H9 (cell line): Measurements from ENCODE around the gene SENP7. TPM values are rescaled to one million over a fixed set of nuclear protein-coding genes. Genes with fewer than 3 reads are reported as not detected.
"Not testable (repeated sequence)": the region's sequence is repeated elsewhere in the genome, so short reads cannot be mapped to it uniquely, and the experiment has no call there.

Experiments used
- DNase-seq: peaks from one replicate; pipeline ENCODE4 v3.0.0-alpha.2; 2017
- H2AFZ ChIP-seq: one replicate; pipeline ENCODE4 v1.6.1; 2013; ENCODE audit warnings: mild to moderate bottlenecking, low read length, control low read depth, moderate library complexity
- H2AK5ac ChIP-seq: 2 replicates; pipeline ENCODE4 v1.6.1; 2013; ENCODE audit warnings: low read length, control low read depth, mixed read lengths; ENCODE audit not compliant: insufficient read length
- H2BK120ac ChIP-seq: one replicate; pipeline ENCODE4 v1.6.1; 2013; ENCODE audit warnings: low read depth, mild to moderate bottlenecking, low read length, control low read depth, inconsistent platforms; ENCODE audit not compliant: poor library complexity, severe bottlenecking
- H2BK12ac ChIP-seq: 2 replicates; pipeline ENCODE4 v1.6.1; 2013; ENCODE audit warnings: low read length, control low read depth, mixed read lengths, low read depth; ENCODE audit not compliant: insufficient read length
- H2BK15ac ChIP-seq: 2 replicates; pipeline ENCODE4 v1.6.1; 2013; ENCODE audit warnings: low read depth, low read length, control low read depth
- H2BK20ac ChIP-seq: one replicate; pipeline ENCODE4 v1.6.1; 2013; ENCODE audit warnings: low read depth, mild to moderate bottlenecking, low read length, control low read depth, inconsistent platforms; ENCODE audit not compliant: poor library complexity, severe bottlenecking
- H2BK5ac ChIP-seq: 2 replicates; pipeline ENCODE4 v1.6.1; 2013; ENCODE audit warnings: low read length, control low read depth, mixed read lengths; ENCODE audit not compliant: insufficient read length
- H3K14ac ChIP-seq: 2 replicates; pipeline ENCODE4 v1.6.1; 2013; ENCODE audit warnings: low read length, control low read depth; ENCODE audit not compliant: insufficient read depth
- H3K18ac ChIP-seq: 2 replicates; pipeline ENCODE4 v1.6.1; 2013; ENCODE audit warnings: low read depth, mild to moderate bottlenecking, mixed read lengths, low read length, control low read depth; ENCODE audit not compliant: insufficient read length
- H3K23ac ChIP-seq: 2 replicates; pipeline ENCODE4 v1.6.1; 2013; ENCODE audit warnings: low read length, control low read depth, mixed read lengths, low read depth; ENCODE audit not compliant: insufficient read length
- H3K23me2 ChIP-seq: 2 replicates; pipeline ENCODE4 v1.6.1; 2013; ENCODE audit warnings: low read depth, mild to moderate bottlenecking, mixed read lengths, low read length, control low read depth; ENCODE audit not compliant: insufficient read length, poor library complexity, severe bottlenecking
- H3K27ac ChIP-seq: 2 replicates; pipeline ENCODE4 v1.5.1; 2013; ENCODE audit warnings: low read length, control low read depth, mixed read lengths, low read depth; ENCODE audit not compliant: insufficient read length
- H3K27me3 ChIP-seq: 2 replicates; pipeline ENCODE4 v1.6.1; 2013; ENCODE audit warnings: low read length, control low read depth, inconsistent platforms; ENCODE audit not compliant: insufficient read depth
- H3K4ac ChIP-seq: 2 replicates; pipeline ENCODE4 v1.6.1; 2013; ENCODE audit warnings: low read depth, mild to moderate bottlenecking, control low read depth, inconsistent platforms, low read length, moderate library complexity
- H3K4me1 ChIP-seq: 2 replicates; pipeline ENCODE4 v1.6.1; 2013; ENCODE audit warnings: low read length, control low read depth, inconsistent platforms; ENCODE audit not compliant: insufficient read depth
- H3K4me2 ChIP-seq: 2 replicates; pipeline ENCODE4 v1.6.1; 2013; ENCODE audit warnings: low read length, control low read depth, mixed read lengths; ENCODE audit not compliant: insufficient read length, insufficient read depth
- H3K56ac ChIP-seq: 2 replicates; pipeline ENCODE4 v1.6.1; 2013; ENCODE audit warnings: low read depth, mild to moderate bottlenecking, mixed read lengths, low read length, control low read depth; ENCODE audit not compliant: insufficient read length
- H3K79me1 ChIP-seq: 2 replicates; pipeline ENCODE4 v1.6.1; 2013; ENCODE audit warnings: low read depth, mild to moderate bottlenecking, moderate library complexity, low read length, control low read depth, inconsistent platforms; ENCODE audit not compliant: insufficient read depth, poor library complexity, severe bottlenecking
- H3K79me2 ChIP-seq: 2 replicates; pipeline ENCODE4 v1.6.1; 2013; ENCODE audit warnings: low read length, control low read depth, inconsistent platforms; ENCODE audit not compliant: insufficient read depth
- H3K9ac ChIP-seq: 2 replicates; pipeline ENCODE4 v1.6.1; 2013; ENCODE audit warnings: low read length, control low read depth, mixed read lengths; ENCODE audit not compliant: insufficient read length; ENCODE audit errors: extremely low read depth
- H3K9me3 ChIP-seq: one replicate; pipeline ENCODE4 v1.6.1; 2013; ENCODE audit warnings: low read depth, low read length, inconsistent platforms; ENCODE audit not compliant: control insufficient read depth
- H3T11ph ChIP-seq: one replicate; pipeline ENCODE4 v1.6.1; 2013; ENCODE audit warnings: mild to moderate bottlenecking, low read length, control low read depth, inconsistent platforms
- H4K20me1 ChIP-seq: one replicate; pipeline ENCODE4 v1.6.1; 2013; ENCODE audit not compliant: control insufficient read depth, insufficient read length, insufficient read depth
- H4K5ac ChIP-seq: 2 replicates; pipeline ENCODE4 v1.6.1; 2013; ENCODE audit warnings: low read depth, mild to moderate bottlenecking, mixed read lengths, low read length, control low read depth; ENCODE audit not compliant: insufficient read length
- H4K8ac ChIP-seq: replicated peaks from 2 replicates; pipeline ENCODE4 v1.6.1; 2013; ENCODE audit warnings: low read length, control low read depth, mixed read lengths, low read depth; ENCODE audit not compliant: insufficient read length
- H4K91ac ChIP-seq: 2 replicates; pipeline ENCODE4 v1.6.1; 2013; ENCODE audit warnings: low read depth, mild to moderate bottlenecking, moderate library complexity, mixed read lengths, low read length, control low read depth; ENCODE audit not compliant: insufficient read length
- H3K27ac Mint-ChIP-seq, 3 experiments: 2 replicates in 2 of 3; 3 replicates in 1 of 3; pipeline ENCODE4 v1.8.0; 2020 to 2021; ENCODE audit warnings: mixed read lengths in 3 of 3, mild to moderate bottlenecking in 1 of 3, moderate library complexity in 1 of 3
- H3K27me3 Mint-ChIP-seq: 2 replicates; pipeline ENCODE4 v1.8.0; 2021; ENCODE audit warnings: low read depth, mild to moderate bottlenecking, moderate library complexity, mixed read lengths
- H3K36me3 Mint-ChIP-seq, 3 experiments: 2 replicates in 2 of 3; 3 replicates in 1 of 3; pipeline ENCODE4 v1.8.0; 2020 to 2021; ENCODE audit warnings: low read depth in 3 of 3, mixed read lengths in 3 of 3; ENCODE audit not compliant: insufficient read depth in 1 of 3
- H3K4me1 Mint-ChIP-seq, 2 experiments: 2 replicates each; pipeline ENCODE4 v1.8.0; 2020; ENCODE audit warnings: mixed read lengths in 2 of 2
- H3K4me3 Mint-ChIP-seq, 2 experiments: 2 replicates in 1 of 2; 3 replicates in 1 of 2; pipeline ENCODE4 v1.8.0; 2020 to 2021; ENCODE audit warnings: mild to moderate bottlenecking in 2 of 2, mixed read lengths in 2 of 2, moderate library complexity in 1 of 2
- H3K9me3 Mint-ChIP-seq, 2 experiments: 2 replicates in 1 of 2; 3 replicates in 1 of 2; pipeline ENCODE4 v1.8.0; 2020; ENCODE audit warnings: mild to moderate bottlenecking in 2 of 2, mixed read lengths in 2 of 2, moderate library complexity in 1 of 2
- CTCF ChIP-seq: fragments of 200-600 bp; sonication (generic); conservative IDR thresholded peaks from 3 replicates; pipeline ENCODE4 v1.8.0; 2021; ENCODE audit warnings: antibody characterized with exemption, mild to moderate bottlenecking
- WGBS: extraction: QIAGEN DNeasy Blood & Tissue Kit; methylation state at CpG from one replicate; pipeline ENCODE4 v1.1.7; 2013; ENCODE audit warnings: missing lambda C conversion rate, low lambda C conversion rate, mixed read lengths; ENCODE audit not compliant: insufficient read length; ENCODE audit errors: extremely low coverage; 5-methylcytosine and 5-hydroxymethylcytosine counted together
- total RNA-seq: library from RNA; stranded (reverse); gene quantifications from 2 replicates; pipeline ENCODE4 v1.2.1, GENCODE V29; 2021

SENP7 gene
- total RNA-seq, 1 experiment from 2014 or later = 8.4 TPM

GRCh38 chr3:101542957-101543356 is 29.9 kb upstream of the SENP7 start:
- Histone ChIP-seq H2BK15ac (no peak overlapping the region), H2BK20ac (no peak overlapping the region), H3K4ac (no peak overlapping the region), H3K23me2 (no peaks in the 10 kb centered on the region), H3K79me2 (no peaks in the 10 kb centered on the region), H3K27me3 (no peaks in the 10 kb centered on the region), H2AK5ac (no peak overlapping the region), H3K79me1 (no peaks in the 10 kb centered on the region), H3K9ac (no peak overlapping the region), H3K18ac (no peak overlapping the region), H2BK120ac (no peak overlapping the region), H3K23ac (no peak overlapping the region), H4K8ac (no peak overlapping the region), H2BK5ac (no peak overlapping the region), H3K14ac (no peak overlapping the region), H3T11ph (no peak overlapping the region), H4K91ac (no peak overlapping the region), H2AFZ (no peak overlapping the region), H4K20me1 (no peaks in the 10 kb centered on the region), H2BK12ac (no peak overlapping the region), H3K27ac (no peak overlapping the region), H3K4me2 (no peak overlapping the region), H3K4me1 (no peaks in the 10 kb centered on the region; the same call in 1 of the 2 replicates), H3K9me3 (no peaks in the 10 kb centered on the region), H3K56ac (no peak overlapping the region), H4K5ac (no peak overlapping the region)
- no peak for TF ChIP-seq CTCF
- H3K9me3 Mint-ChIP-seq = peaks cover 24 to 37% of the 10 kb centered on the region in 2 experiments
- peaks cover 11 to 13% of the 10 kb centered on the region in 2 experiments for H3K4me1 Mint-ChIP-seq
- peak overlapping the region in 1 of 3 experiments; percentile 77; a peak in 1 of 7 replicates for H3K27ac Mint-ChIP-seq
- no peak overlapping the region for H3K4me3 Mint-ChIP-seq
- no peak for DNase-seq
- no peaks in the 10 kb centered on the region; the same call in none of the 2 replicates for H3K27me3 Mint-ChIP-seq
- peaks cover 5 to 20% (median 8%) of the 10 kb centered on the region in 3 experiments; a peak in 5 of 7 replicates for H3K36me3 Mint-ChIP-seq

- not testable (repeated sequence) for H3K23ac ChIP-seq, H3K27me3 ChIP-seq, H3K4me3 Mint-ChIP-seq, H4K8ac ChIP-seq, H3K4me2 ChIP-seq, H3T11ph ChIP-seq, H3K4me1 ChIP-seq, H2BK120ac ChIP-seq, H3K9me3 ChIP-seq, H2BK15ac ChIP-seq, H3K23me2 ChIP-seq, H4K91ac ChIP-seq, H3K4me1 Mint-ChIP-seq, H3K9ac ChIP-seq, H3K27me3 Mint-ChIP-seq, H3K79me2 ChIP-seq, H3K56ac ChIP-seq, H4K5ac ChIP-seq, H2AFZ ChIP-seq, H3K14ac ChIP-seq, H3K27ac Mint-ChIP-seq, H2BK20ac ChIP-seq, H4K20me1 ChIP-seq, H3K79me1 ChIP-seq, H2BK12ac ChIP-seq, H2AK5ac ChIP-seq, H3K27ac ChIP-seq, H3K4ac ChIP-seq, H2BK5ac ChIP-seq, DNase-seq, H3K18ac ChIP-seq
- Mint-ChIP-seq H3K9me3 (peaks cover 19 to 27% of the 10 kb centered on the region in 2 experiments), H3K36me3 (peaks cover 3 to 14% (median 5%) of the 10 kb centered on the region in 3 experiments; a peak in 5 of 7 replicates)
- WGBS = no CpG with 5 or more reads among the region's 1 CpG
Measured at GRCh38 chr3:101536955-101537354, 23.9 kb upstream of the SENP7 start.
